ENCODE data around the gene C1orf115.
"Not testable (repeated sequence)": the region's sequence is repeated elsewhere in the genome, so short reads cannot be mapped to it uniquely, and the experiment has no call there.

Gene C1orf115

GRCh38 chr1:220700556-220701179 lies 10.5 kb downstream of the C1orf115 start:
- DNase-seq (ENCODE audit: low spot score), result no peak
- H3K4me3 Mint-ChIP-seq, result no peak overlapping the region

GRCh38 chr1:220701974-220702373 lies 11.8 kb downstream of the C1orf115 start:
- Mint-ChIP-seq H3K27me3 (ENCODE audit: low read depth) (peaks cover 7% of the 10 kb centered on the region), H3K9me3 (no peaks in the 10 kb centered on the region), H3K4me1 (ENCODE audit: low read depth) (peaks cover 3% of the 10 kb centered on the region), H3K36me3 (ENCODE audit: low read depth) (no peaks in the 10 kb centered on the region), H3K4me3 (no peak overlapping the region), H3K27ac (no peak overlapping the region)
- no peak for DNase-seq (ENCODE audit: low spot score)

More at GRCh38 chr1:220700556-220701179, 10.5 kb downstream of the C1orf115 start:
- H3K9me3 Mint-ChIP-seq, result no peaks in the 10 kb centered on the region
- peaks cover 7% of the 10 kb centered on the region for H3K27me3 Mint-ChIP-seq (ENCODE audit: low read depth)
- H3K27ac Mint-ChIP-seq, result no peak overlapping the region
- peaks cover 3% of the 10 kb centered on the region for H3K4me1 Mint-ChIP-seq (ENCODE audit: low read depth)
- no peaks in the 10 kb centered on the region for H3K36me3 Mint-ChIP-seq (ENCODE audit: low read depth)

DNA sequence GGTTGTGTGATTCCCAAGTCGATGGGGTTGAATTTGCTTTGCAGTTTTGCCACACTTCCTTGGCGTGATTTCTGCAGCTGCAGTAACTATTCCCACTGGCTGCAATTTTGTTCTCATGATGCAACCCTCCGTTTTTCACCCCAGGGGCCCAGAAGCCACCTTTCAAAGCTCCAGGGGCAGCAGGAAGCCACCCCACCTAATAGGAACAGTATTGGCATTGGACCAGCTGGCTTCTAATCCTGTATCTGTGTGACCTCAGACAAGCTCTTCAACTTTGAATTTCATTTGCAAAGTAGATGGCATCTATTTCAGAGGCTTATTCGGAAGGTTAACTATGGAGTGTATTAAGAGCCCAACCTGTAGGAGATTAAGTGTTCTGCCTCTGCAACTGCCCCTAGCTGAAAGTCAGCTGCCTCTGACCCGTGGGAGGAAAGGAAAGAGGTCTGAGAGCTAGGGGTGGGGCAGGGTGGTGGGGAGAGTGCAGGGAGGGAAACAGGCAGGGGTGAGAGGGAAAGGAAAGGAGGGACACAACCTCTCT lies 12.6 kb downstream of the C1orf115 start:
- Mint-ChIP-seq H3K9me3 (no peaks in the 10 kb centered on the region), H3K4me1 (ENCODE audit: low read depth) (peaks cover 3% of the 10 kb centered on the region), H3K36me3 (ENCODE audit: low read depth) (no peaks in the 10 kb centered on the region), H3K27ac (no peak overlapping the region), H3K27me3 (ENCODE audit: low read depth) (peaks cover 7% of the 10 kb centered on the region), H3K4me3 (no peak overlapping the region)
- no peak for DNase-seq (ENCODE audit: low spot score)

GRCh38 chr1:220703305-220703704 lies 13.1 kb downstream of the C1orf115 start:
- Mint-ChIP-seq H3K4me3 (no peak overlapping the region), H3K36me3 (ENCODE audit: low read depth) (no peaks in the 10 kb centered on the region)

GRCh38 chr1:220705782-220706181 lies 15.6 kb downstream of the C1orf115 start:
- Mint-ChIP-seq H3K4me1 (ENCODE audit: low read depth) (peaks cover 3% of the 10 kb centered on the region), H3K9me3 (no peaks in the 10 kb centered on the region), H3K4me3 (no peak overlapping the region), H3K27ac (no peak overlapping the region), H3K27me3 (ENCODE audit: low read depth) (peaks cover 7% of the 10 kb centered on the region), H3K36me3 (ENCODE audit: low read depth) (no peaks in the 10 kb centered on the region)
- DNase-seq (ENCODE audit: low spot score), result no peak

More at GRCh38 chr1:220703305-220703704, 13.1 kb downstream of the C1orf115 start:
- H3K4me1 Mint-ChIP-seq (ENCODE audit: low read depth), result peaks cover 3% of the 10 kb centered on the region
- H3K9me3 Mint-ChIP-seq, result no peaks in the 10 kb centered on the region
- no peak overlapping the region for H3K27ac Mint-ChIP-seq
- H3K27me3 Mint-ChIP-seq (ENCODE audit: low read depth), result peaks cover 7% of the 10 kb centered on the region
- DNase-seq (ENCODE audit: low spot score), result no peak

- peaks cover 7% of the 10 kb centered on the region for H3K27me3 Mint-ChIP-seq (ENCODE audit: low read depth)
- DNase-seq (ENCODE audit: low spot score), result no peak
- no peaks in the 10 kb centered on the region for H3K36me3 Mint-ChIP-seq (ENCODE audit: low read depth)
- H3K9me3 Mint-ChIP-seq, result no peaks in the 10 kb centered on the region
- H3K4me1 Mint-ChIP-seq (ENCODE audit: low read depth), result peaks cover 3% of the 10 kb centered on the region
- H3K4me3 Mint-ChIP-seq, result no peak overlapping the region
- no peak overlapping the region for H3K27ac Mint-ChIP-seq
Measured at GRCh38 chr1:220706480-220706879, 16.3 kb downstream of the C1orf115 start.

GRCh38 chr1:220707160-220707559 lies 17.0 kb downstream of the C1orf115 start:
- no peak for DNase-seq (ENCODE audit: low spot score)
- Mint-ChIP-seq H3K4me3 (no peak overlapping the region), H3K4me1 (ENCODE audit: low read depth) (peaks cover 1% of the 10 kb centered on the region), H3K27ac (no peak overlapping the region), H3K36me3 (ENCODE audit: low read depth) (no peaks in the 10 kb centered on the region), H3K9me3 (no peaks in the 10 kb centered on the region), H3K27me3 (ENCODE audit: low read depth) (peaks cover 3% of the 10 kb centered on the region)

DNA sequence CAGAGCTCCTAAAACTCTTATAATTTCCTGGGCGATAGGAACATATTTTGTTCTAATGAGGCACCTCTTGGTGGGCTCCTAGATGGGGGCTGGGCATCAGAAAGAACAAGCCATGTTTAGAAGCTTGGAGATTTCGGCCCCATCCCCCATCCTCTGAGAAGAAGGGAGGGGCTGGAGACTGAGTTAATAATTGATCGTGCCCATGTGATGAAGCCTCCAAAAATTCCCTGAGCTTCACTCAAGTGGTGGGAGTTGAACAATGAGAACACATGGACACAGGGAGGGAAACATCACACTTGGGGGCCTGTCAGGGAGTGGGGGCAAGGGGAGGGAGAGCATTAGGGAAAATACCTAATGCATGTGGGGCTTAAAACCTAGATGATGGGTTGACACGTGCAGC lies 18.1 kb downstream of the C1orf115 start:
- Mint-ChIP-seq H3K4me1 (ENCODE audit: low read depth) (no peaks in the 10 kb centered on the region), H3K27ac (no peak overlapping the region), H3K27me3 (ENCODE audit: low read depth) (no peaks in the 10 kb centered on the region), H3K4me3 (no peak overlapping the region), H3K36me3 (ENCODE audit: low read depth) (no peaks in the 10 kb centered on the region), H3K9me3 (no peaks in the 10 kb centered on the region)
- no peak for DNase-seq (ENCODE audit: low spot score)

- no peaks in the 10 kb centered on the region for H3K9me3 Mint-ChIP-seq
- no peaks in the 10 kb centered on the region for H3K4me1 Mint-ChIP-seq (ENCODE audit: low read depth)
- no peak overlapping the region for H3K4me3 Mint-ChIP-seq
- no peaks in the 10 kb centered on the region for H3K27me3 Mint-ChIP-seq (ENCODE audit: low read depth)
- no peak for DNase-seq (ENCODE audit: low spot score)
- no peaks in the 10 kb centered on the region for H3K36me3 Mint-ChIP-seq (ENCODE audit: low read depth)
- H3K27ac Mint-ChIP-seq, result no peak overlapping the region
Measured at GRCh38 chr1:220708936-220709801, 19.0 kb downstream of the C1orf115 start.

DNA sequence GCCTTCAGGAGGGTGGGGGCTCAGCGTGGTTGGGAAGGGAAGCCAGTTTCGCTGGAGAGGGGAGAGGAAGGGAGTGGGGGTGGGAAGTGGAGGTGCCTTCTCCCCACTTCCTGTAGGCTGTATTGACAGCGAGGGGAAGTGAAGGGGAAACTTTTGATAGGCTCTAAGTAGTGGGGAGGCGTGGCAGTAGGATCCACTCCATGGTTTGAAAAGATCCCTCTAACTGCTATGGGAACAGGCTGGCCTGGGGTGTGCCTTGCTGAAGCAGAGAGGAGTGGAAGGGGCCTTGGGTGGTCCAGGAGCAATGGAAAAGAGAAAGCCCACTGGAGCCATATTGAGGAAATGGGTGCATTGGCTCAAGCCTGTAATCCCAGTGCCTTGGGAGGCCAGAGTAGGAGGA lies 20.2 kb downstream of the C1orf115 start:
- Mint-ChIP-seq H3K4me3 (no peak overlapping the region), H3K27ac (no peak overlapping the region), H3K27me3 (ENCODE audit: low read depth) (no peaks in the 10 kb centered on the region), H3K9me3 (no peaks in the 10 kb centered on the region), H3K4me1 (ENCODE audit: low read depth) (no peaks in the 10 kb centered on the region), H3K36me3 (ENCODE audit: low read depth) (no peaks in the 10 kb centered on the region)
- no peak for DNase-seq (ENCODE audit: low spot score)

DNA sequence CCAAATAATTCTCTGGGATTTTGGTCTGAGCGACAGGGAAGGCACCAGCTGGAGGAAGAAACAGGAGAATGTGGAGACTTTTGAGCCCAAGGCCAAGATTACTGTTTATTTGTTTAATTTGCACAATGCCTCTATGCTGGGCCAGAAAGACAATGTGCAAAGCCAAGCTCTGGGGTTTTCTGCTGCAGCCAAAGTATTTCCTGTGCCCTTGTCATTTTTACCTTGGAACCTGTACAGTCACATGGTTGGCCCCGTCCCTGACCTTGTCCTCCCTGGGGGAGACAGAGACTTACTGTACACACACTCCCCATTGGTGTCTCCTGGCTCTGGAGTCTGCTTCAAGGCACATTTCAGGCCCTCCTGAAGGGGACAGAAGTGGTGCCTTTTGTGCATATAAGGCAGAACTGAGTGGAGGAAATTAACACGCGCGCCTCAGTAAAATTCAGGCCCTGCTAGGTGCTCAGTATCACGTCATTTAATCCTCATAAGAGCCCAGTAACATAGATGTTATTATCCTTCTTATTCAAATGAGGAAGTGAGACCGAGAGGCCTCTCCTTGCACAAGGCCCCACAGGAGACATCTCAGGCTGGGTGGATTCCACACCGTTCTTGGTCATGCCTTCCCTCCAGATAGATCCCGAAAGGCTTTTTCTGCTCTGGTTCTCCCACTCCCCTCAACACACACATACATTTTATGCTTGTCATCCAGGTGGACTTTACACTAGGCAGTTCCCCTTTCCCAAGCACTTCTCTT lies 21.1 kb downstream of the C1orf115 start:
- Mint-ChIP-seq H3K27ac (no peak overlapping the region), H3K36me3 (ENCODE audit: low read depth) (no peaks in the 10 kb centered on the region), H3K4me3 (no peak overlapping the region), H3K9me3 (peaks cover 8% of the 10 kb centered on the region), H3K27me3 (ENCODE audit: low read depth) (no peaks in the 10 kb centered on the region), H3K4me1 (ENCODE audit: low read depth) (no peaks in the 10 kb centered on the region)
- no peak for DNase-seq (ENCODE audit: low spot score)

DNA sequence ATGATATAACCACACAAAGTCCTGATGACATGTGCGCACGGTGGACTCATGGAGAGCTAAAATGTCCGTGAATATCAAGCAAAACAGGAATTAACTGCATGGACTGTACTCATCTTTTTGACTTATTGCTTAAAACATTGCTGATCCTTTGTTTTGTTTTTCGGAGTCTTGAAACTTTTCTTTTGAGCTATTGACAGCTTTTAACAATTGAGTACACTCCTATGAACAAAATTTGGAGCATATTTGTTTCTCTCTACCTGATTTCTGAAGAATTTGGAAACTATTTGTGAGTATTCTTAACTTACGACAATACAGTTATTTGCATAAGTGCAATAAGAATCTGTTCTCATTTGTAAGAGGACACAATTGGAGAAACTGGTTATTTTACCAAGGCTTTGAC lies 25.8 kb downstream of the C1orf115 start:
- not testable (repeated sequence) for H3K27me3 Mint-ChIP-seq (ENCODE audit: low read depth); H3K27ac Mint-ChIP-seq; DNase-seq (ENCODE audit: low spot score); H3K36me3 Mint-ChIP-seq (ENCODE audit: low read depth); H3K9me3 Mint-ChIP-seq; H3K4me1 Mint-ChIP-seq (ENCODE audit: low read depth); H3K4me3 Mint-ChIP-seq

DNA sequence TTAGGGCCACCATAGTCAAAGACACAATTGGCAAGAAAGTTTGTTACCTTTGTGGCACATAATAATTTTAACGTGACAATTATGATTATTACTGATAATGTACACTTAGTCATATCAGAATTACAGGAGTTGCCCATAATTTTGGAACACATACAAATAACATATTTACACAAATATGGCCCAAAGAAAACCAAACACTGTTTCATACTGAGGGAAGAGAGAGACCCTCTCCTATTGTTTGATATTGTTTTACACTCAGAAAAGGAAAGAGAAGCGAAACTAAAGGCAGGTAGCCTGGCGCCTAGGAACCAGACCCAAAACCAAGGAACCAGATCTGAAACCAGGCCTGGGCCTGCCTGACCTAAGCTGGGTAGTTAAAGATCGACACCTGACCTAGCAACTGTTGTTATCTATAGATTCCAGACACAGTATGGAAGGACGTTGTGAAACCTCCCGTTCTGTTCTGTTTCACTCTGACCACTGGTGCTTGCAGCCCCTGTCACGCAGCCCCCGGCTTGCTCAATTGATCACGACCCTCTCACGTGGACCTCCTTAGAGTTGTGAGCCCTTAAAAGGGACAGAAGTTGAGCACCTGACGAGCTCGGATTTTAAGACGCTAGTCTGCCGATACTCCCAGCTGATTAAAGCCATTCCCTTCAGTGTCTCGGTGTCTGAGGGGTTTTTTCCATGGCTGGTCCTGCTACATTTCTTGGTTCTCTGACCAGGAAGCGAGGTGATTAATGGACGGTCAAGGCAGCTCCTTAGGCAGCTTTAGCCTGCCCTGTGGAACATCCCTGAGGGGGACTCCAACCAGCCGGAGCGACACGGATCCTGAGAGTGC lies 27.9 kb downstream of the C1orf115 start:
- H3K27me3 Mint-ChIP-seq (ENCODE audit: low read depth), result peaks cover 8% of the 10 kb centered on the region
- H3K4me1 Mint-ChIP-seq (ENCODE audit: low read depth), result no peaks in the 10 kb centered on the region
- H3K36me3 Mint-ChIP-seq (ENCODE audit: low read depth), result no peaks in the 10 kb centered on the region
- DNase-seq (ENCODE audit: low spot score), result no peak
- H3K9me3 Mint-ChIP-seq, result peaks cover 8% of the 10 kb centered on the region
- H3K4me3 Mint-ChIP-seq, result no peak overlapping the region
- H3K27ac Mint-ChIP-seq, result no peak overlapping the region
